ENCODE results near the gene FCGR1A.
"Not testable (repeated sequence)": the region's sequence is repeated elsewhere in the genome, so short reads cannot be mapped to it uniquely, and the experiment has no call there.

GRCh38 chr1:149787688-149788451 lies 5.4 kb downstream of the FCGR1A start:
- TF ChIP-seq, protein P1, sequence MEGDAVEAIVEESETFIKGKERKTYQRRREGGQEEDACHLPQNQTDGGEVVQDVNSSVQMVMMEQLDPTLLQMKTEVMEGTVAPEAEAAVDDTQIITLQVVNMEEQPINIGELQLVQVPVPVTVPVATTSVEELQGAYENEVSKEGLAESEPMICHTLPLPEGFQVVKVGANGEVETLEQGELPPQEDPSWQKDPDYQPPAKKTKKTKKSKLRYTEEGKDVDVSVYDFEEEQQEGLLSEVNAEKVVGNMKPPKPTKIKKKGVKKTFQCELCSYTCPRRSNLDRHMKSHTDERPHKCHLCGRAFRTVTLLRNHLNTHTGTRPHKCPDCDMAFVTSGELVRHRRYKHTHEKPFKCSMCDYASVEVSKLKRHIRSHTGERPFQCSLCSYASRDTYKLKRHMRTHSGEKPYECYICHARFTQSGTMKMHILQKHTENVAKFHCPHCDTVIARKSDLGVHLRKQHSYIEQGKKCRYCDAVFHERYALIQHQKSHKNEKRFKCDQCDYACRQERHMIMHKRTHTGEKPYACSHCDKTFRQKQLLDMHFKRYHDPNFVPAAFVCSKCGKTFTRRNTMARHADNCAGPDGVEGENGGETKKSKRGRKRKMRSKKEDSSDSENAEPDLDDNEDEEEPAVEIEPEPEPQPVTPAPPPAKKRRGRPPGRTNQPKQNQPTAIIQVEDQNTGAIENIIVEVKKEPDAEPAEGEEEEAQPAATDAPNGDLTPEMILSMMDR (IDR thresholded peaks at IDR 0.05), result not testable (repeated sequence)
- not testable (repeated sequence) for TF ChIP-seq POLR2A (IDR thresholded peaks at IDR 0.05)

Data from stomach (tissue), 4 donors.